Measurements from ENCODE around the gene C1QTNF5.
"Not testable (repeated sequence)": the region's sequence is repeated elsewhere in the genome, so short reads cannot be mapped to it uniquely, and the experiment has no call there.

The C1QTNF5 gene

GRCh38 chr11:119340335-119341221 is at the start of gene C1QTNF5:
C1QTNF5 (minus strand) TSS chr11:119340883; CDS start chr11:119340397, 486 bp downstream.
- no peak within 1 kb of the TSS for H3K4me3 ChIP-seq (ENCODE audit: low read depth, low read length)
- no peak for TF ChIP-seq CTCF (IDR thresholded peaks at IDR 0.05; ENCODE audit: low read depth, low read length, missing control alignments)
- DNase-seq (ENCODE audit: low read depth) = no peak

DNA sequence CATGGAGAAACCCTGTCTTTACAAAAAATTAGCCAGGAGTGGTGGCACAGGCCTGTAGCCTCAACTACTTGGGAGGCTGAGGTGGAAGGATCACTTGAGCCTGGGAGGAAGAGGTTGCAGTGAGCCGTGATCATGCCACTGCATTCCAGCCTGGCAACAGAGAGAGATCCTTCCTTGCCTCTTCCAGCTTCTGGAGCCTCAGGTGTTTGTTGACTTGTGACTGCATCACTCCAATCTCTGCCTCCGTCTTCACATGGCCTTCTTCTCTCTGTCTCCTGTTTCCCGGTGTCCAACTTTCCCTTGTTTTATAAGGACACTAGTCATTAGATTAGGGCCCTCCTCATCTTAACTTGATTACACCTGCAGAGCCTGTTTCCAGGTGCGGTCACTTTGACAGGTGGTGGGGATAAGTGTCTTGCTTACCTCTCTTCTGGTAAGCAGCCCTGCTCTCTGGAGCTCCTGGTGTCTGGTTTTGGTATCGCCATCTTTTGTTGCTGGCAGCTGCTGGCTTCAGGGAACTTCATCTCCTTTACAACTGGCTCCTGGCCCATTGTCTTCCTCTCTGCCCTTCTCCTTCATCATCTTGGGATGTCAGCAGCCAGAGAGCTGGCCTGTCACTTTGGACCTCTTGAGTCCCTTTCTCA is 49.0 kb upstream of the C1QTNF5 start:
- no peak for DNase-seq (ENCODE audit: low read depth)
- TF ChIP-seq CTCF (IDR thresholded peaks at IDR 0.05; ENCODE audit: low read depth, low read length, missing control alignments) = peak; percentile 83
- H3K4me3 ChIP-seq (ENCODE audit: low read depth, low read length) = no peak overlapping the region

GRCh38 chr11:119388103-119388502 is 47.4 kb upstream of the C1QTNF5 start:
- no peak for DNase-seq (ENCODE audit: low read depth)
- no peak for TF ChIP-seq CTCF (IDR thresholded peaks at IDR 0.05; ENCODE audit: low read depth, low read length, missing control alignments)
- no peak overlapping the region for H3K4me3 ChIP-seq (ENCODE audit: low read depth, low read length)

DNA sequence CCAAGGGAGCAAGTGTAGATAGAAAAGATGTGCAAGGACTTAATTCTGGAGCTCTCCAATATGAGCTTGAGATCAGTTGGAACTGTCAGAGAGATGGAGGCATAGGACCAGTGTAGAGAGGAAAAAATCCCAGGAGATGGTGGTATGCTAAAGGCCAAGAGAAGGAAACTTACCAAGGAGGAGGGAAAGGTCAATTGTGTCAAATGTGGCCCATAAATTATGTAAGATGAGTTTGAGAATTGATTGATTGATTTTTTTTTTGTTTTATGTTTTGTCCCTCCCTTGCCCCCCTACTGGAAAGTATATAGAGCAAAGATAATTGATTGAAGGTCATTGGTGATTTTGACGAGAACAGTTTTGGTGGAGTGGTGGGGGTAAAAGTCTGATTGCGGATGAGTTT is 43.6 kb upstream of the C1QTNF5 start:
- no peak overlapping the region for H3K4me3 ChIP-seq (ENCODE audit: low read depth, low read length)
- TF ChIP-seq CTCF (IDR thresholded peaks at IDR 0.05; ENCODE audit: low read depth, low read length, missing control alignments) = no peak
- DNase-seq (ENCODE audit: low read depth) = no peak

- not testable (repeated sequence) for H3K4me3 ChIP-seq (ENCODE audit: low read depth, low read length); DNase-seq (ENCODE audit: low read depth)
Measured at GRCh38 chr11:119382513-119382912, 41.8 kb upstream of the C1QTNF5 start.

DNA sequence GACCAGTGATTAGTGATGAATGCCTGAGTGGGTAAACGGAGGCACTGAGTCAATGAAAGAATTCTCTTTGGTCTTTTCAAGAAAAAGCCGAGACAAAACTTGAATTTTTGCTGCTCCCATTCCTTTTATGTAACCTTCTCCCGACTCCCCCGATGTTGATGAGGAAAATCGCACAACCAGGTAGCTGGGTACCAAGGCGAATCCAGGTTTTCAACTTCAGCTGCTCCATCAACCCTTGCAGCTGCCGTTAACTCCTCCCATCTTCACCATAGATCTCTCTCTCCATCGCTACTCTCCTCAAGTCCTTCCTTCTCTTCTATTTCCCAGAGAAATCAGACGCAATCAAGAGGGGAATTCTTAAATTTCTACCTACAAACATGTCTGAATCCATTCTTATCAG is 41.4 kb upstream of the C1QTNF5 start:
- no peak for DNase-seq (ENCODE audit: low read depth)
- H3K4me3 ChIP-seq (ENCODE audit: low read depth, low read length) = peak overlapping the region; percentile 58
- no peak for TF ChIP-seq CTCF (IDR thresholded peaks at IDR 0.05; ENCODE audit: low read depth, low read length, missing control alignments)

DNA sequence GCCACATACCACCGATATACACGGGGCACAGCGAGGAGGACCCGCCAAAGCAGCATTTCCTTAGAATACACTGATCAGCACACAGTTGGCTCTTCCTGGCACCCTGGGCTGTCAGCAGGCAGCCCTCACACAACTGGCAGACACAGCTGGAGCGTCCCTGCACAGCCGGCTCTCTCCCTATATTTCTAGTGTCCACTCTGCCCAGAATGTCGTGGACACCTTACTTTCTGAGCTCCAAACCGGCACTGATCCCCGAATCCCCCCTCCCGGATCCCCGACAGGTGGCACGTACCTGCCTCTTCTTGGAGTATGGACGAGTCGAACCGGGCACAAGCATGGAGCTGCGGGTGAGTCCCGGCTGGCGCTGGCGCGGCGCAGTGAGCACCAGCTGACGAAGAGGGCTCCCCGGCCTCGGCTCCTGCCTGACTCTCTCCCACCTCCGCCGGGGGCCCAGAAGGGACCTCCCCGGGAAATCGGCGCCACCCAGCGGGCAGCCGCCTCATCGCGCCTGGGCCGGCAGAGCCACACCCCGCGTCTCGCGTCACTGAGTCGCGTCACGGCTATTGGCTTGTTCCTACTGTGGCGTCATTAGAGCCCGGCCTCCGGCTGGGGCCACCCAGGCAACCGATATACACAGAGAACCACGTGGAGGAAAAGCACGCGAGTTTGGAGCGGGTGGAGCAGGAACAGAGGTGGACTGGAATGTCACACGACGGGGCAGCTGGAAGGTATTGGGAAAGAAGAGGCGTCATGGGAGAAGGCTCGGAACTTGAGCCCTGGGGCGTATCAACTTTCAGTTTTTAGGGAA is 40.7 kb upstream of the C1QTNF5 start, which contains the start of gene USP2:
TSS of gene USP2 (minus strand) at position 510 of the 808 bp plus-strand sequence. CDS start 8,210 bp downstream, outside the sequence.
- peak; percentile 60 for DNase-seq (ENCODE audit: low read depth)
- peak within 1 kb of the TSS; percentile 58 for H3K4me3 ChIP-seq (ENCODE audit: low read depth, low read length)
- peak; percentile 79 for TF ChIP-seq CTCF (IDR thresholded peaks at IDR 0.05; ENCODE audit: low read depth, low read length, missing control alignments)
